Cardiac fibroblast (primary cell): Measurements from ENCODE around the gene RASD2.
A peak's percentile ranks its signal among the peaks of the same experiment; 100 is the strongest.

Experiments used
- DNase-seq, 2 donors: peaks; one replicate each; pipeline versions ENCODE4 v3.0.0 to v3.0.0-alpha.2; 2010; ENCODE audit warnings: low read depth in 2 of 2
- H3K4me3 ChIP-seq, 2 donors: replicated peaks in 1 of 2; 1 replicate in 1 of 2; 2 replicates in 1 of 2; pipeline ENCODE4 v1.5.1; 2011; ENCODE audit warnings: low read depth in 2 of 2, low read length in 2 of 2, mild to moderate bottlenecking in 2 of 2, moderate library complexity in 1 of 2
- CTCF ChIP-seq: IDR thresholded peaks from one replicate; pipeline ENCODE4 v1.5.1; 2011; ENCODE audit warnings: low read depth, mild to moderate bottlenecking, low read length, inconsistent platforms

Gene RASD2

DNA sequence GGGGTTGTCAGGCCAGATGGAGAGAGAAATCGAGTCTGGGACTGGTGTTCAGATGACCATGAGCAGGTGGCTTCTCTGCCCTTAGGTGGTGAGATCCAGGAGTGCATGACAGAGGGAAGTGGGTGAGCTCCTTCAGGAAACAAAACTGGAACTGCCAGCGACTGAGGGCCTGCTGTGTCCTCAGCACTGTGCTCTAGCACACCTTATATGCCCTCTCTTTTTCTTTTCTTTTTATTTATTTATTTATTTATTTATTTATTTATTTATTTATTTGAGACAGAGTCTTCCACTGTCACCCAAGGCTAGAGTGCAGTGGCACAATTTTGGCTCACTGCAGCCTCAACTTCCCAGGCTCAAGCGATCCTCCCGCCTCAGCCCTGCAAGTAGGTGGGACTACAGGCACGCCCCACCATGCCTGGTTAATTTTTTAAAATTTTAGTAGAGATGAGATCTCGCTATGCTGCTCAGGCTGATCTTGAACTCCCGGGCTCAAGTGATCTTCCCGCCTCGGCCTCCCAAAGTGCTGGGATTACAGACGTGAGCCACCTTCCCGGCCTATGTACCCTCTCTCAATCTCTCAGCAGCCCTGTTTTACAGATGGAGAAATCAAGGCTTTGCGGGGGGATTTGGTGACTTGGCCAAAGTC is 14.8 kb upstream of the RASD2 start:
- no peak for DNase-seq
- no peak for TF ChIP-seq CTCF
- no peak overlapping the region for H3K4me3 ChIP-seq

- no peak overlapping the region for H3K4me3 ChIP-seq
- TF ChIP-seq CTCF, result no peak
- DNase-seq, result no peak
These were observed 14.2 kb upstream of the RASD2 start for GRCh38 chr22:35526333-35526979.

DNA sequence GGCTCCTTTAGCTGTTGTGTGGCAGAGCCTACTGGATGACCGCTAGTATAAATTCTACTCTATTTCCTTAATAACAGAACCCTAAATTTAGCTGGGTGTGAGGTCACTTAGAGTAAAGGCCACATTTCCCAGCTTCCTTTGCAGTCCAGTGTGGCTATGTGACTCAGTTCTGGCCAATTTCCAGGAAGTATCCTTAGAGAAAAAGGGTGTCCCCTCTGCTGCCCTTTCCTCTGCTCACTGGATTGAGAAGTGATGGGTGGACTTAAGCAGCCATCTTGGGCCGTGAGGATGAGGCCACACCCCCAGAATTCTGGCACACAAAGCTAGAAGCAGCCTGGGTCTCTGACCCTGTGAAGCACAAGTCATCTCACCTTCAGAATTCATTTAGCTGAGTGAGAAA is 11.7 kb upstream of the RASD2 start:
- no peak overlapping the region for H3K4me3 ChIP-seq
- peak in 1 of 2 donors; percentile 19 for DNase-seq

DNA sequence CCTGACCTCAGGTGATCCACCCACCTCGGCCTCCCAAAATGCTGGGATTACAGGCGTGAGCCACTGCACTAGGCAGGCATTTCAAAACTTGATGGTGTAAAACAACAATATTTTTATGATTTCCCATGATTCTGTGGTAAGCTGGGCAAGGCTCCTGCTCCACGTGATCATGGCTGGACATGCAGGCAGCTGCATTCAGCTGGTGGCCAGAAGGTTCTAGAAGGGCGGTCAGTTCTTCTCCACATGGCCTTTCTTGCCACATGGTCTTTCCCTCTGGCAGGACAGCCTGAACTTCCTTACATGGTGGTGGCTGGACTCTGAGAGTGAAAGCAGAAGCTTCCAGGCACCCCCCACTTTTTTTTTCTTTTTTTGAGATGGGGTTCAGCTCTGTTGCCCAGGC is 9.9 kb upstream of the RASD2 start:
- no peak for TF ChIP-seq CTCF
- DNase-seq, result no peak
- H3K4me3 ChIP-seq, result no peak overlapping the region

More for the DNA sequence above, 11.7 kb upstream of the RASD2 start:
- TF ChIP-seq CTCF, result no peak

DNA sequence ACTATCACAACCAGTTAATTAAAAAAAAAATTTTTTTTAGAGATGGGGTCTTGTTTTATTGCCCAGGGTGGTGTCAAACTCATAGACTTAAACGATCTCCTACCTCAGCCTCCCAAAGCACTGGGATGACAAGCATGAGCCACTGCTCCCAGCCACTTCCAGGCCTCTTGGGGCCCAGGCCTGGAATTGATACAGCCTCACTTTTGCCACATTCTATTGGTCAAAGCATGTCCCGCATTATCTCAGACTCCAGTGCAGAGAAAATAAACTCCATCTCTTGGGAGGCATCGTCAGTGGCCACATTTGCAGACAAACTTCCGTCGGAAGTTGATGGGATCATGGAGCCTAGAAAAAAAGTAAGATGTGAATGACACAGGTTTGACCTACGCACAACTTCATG is 9.4 kb upstream of the RASD2 start:
- TF ChIP-seq CTCF, result no peak
- DNase-seq, result no peak

DNA sequence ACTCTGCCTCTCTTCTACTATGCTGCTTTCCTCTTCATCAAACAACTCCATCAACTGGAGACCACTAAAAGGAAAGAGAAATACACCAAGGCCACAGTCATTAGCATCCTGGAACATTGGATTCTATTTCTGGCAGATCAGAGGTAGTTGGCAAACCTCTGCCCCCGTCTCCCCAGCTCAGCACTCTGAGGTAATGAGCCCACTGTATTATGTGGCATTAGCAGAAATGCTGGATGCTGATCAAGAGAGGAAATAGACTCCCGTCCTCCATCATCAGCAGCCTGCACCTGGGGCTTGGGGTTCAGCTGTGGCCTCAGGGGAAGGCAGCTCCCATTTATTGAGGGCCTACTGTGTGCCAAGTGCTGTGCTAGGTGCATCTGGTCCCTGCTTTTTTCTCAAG is 9.0 kb upstream of the RASD2 start:
- TF ChIP-seq CTCF, result no peak
- no peak for DNase-seq
- no peak overlapping the region for H3K4me3 ChIP-seq

More for the DNA sequence above, 9.4 kb upstream of the RASD2 start:
- no peak overlapping the region for H3K4me3 ChIP-seq
